Activated CD8-positive, alpha-beta T cell treated with anti-CD3 and anti-CD28 coated beads, Interleukin-2, amount 10 ng/mL, durations not matched to agents 7 days and 5 days (primary cell): Measurements from ENCODE around the gene PKD1. TPM values are rescaled to one million over a fixed set of nuclear protein-coding genes. Genes with fewer than 3 reads are reported as not detected.
"Not testable (repeated sequence)": the region's sequence is repeated elsewhere in the genome, so short reads cannot be mapped to it uniquely, and the experiment has no call there.

ENCODE experiments used
- ATAC-seq: fragments of 150-1000 bp; cut with Tn5 transposase; one replicate; pipeline ENCODE4 v1.10.0; 2021; ENCODE audit warnings: moderate library complexity
- CTCF ChIA-PET: fragments of 350-600 bp; sonication (Branson Sonifier 250); formaldehyde crosslinking; loops from one replicate; lab custom pipeline; 2021; ENCODE audit warnings: antibody characterized with exemption; lab: Charles Lee
- POLR2A ChIA-PET: fragments of 350-600 bp; sonication (Branson Sonifier 250); formaldehyde crosslinking; loops from one replicate; lab custom pipeline; 2021; ENCODE audit warnings: antibody characterized with exemption; lab: Charles Lee
- DNase-seq: peaks from one replicate; pipeline ENCODE4 v3.0.0-alpha.2; 2020
- H3K27ac Mint-ChIP-seq: one replicate; pipeline ENCODE4 v1.8.0; 2021; ENCODE audit warnings: mild to moderate bottlenecking, mixed read lengths
- H3K27me3 Mint-ChIP-seq: one replicate; pipeline ENCODE4 v1.8.0; 2021; ENCODE audit warnings: low read depth, mixed read lengths
- H3K36me3 Mint-ChIP-seq: one replicate; pipeline ENCODE4 v1.8.0; 2021; ENCODE audit warnings: low read depth, mixed read lengths
- H3K4me1 Mint-ChIP-seq: one replicate; pipeline ENCODE4 v1.8.0; 2021; ENCODE audit warnings: low read depth, mixed read lengths
- H3K4me3 Mint-ChIP-seq: one replicate; pipeline ENCODE4 v1.8.0; 2021; ENCODE audit warnings: mild to moderate bottlenecking, mixed read lengths
- H3K9me3 Mint-ChIP-seq: one replicate; pipeline ENCODE4 v1.8.0; 2022; ENCODE audit warnings: mixed read lengths; ENCODE audit not compliant: insufficient read depth
- total RNA-seq, 2 experiments: library from RNA; stranded (reverse); gene quantifications; one replicate each; pipeline ENCODE4 v1.2.3, GENCODE V29; 2021

Gene PKD1
- total RNA-seq: 10 to 100 TPM; 66.0 to 76.6 TPM

GRCh38 chr16:2135770-2136490, at the start of gene PKD1:
PKD1 (minus strand) TSS chr16:2135898; CDS start chr16:2135689, 209 bp downstream.
- DNase-seq (peak; percentile 98), ATAC-seq (peak; percentile 95)
- peaks cover 11% of the 10 kb centered on the region for H3K4me1 Mint-ChIP-seq
- not testable (repeated sequence) for H3K36me3 Mint-ChIP-seq, H3K27me3 Mint-ChIP-seq, H3K9me3 Mint-ChIP-seq
- POLR2A ChIA-PET: interaction anchor here (1.3 to 1.5 kb wide), 2 partner anchors 16 to 19 kb away, joined by 4 to 6 read pairs; partner anchors contain the start of gene TRAF7
- peak within 1 kb of the TSS; percentile 95 for H3K27ac Mint-ChIP-seq
- H3K4me3 Mint-ChIP-seq: peak within 1 kb of the TSS; percentile 91
- CTCF ChIA-PET: interaction anchor here (0.6 to 2.1 kb wide), 5 partner anchors 12 to 377 kb away, joined by 3 to 13 read pairs (median 8); partner anchors contain the start of gene TRAF7

- H3K27ac Mint-ChIP-seq: no peak overlapping the region
- CTCF ChIA-PET: no interaction called here
- H3K4me1 Mint-ChIP-seq: no peaks in the 10 kb centered on the region
- no peaks in the 10 kb centered on the region for H3K36me3 Mint-ChIP-seq
- no peak overlapping the region for H3K4me3 Mint-ChIP-seq
- no peaks in the 10 kb centered on the region for H3K27me3 Mint-ChIP-seq
- no peaks in the 10 kb centered on the region for H3K9me3 Mint-ChIP-seq
- DNase-seq (no peak), ATAC-seq (no peak)
- POLR2A ChIA-PET: no interaction called here
Measured at GRCh38 chr16:2184962-2185361, 49.3 kb upstream of the PKD1 start.

- Mint-ChIP-seq H3K27ac (no peak overlapping the region), H3K4me1 (no peaks in the 10 kb centered on the region), H3K27me3 (no peaks in the 10 kb centered on the region), H3K4me3 (no peak overlapping the region), H3K36me3 (no peaks in the 10 kb centered on the region), H3K9me3 (no peaks in the 10 kb centered on the region)
- DNase-seq: no peak
- ATAC-seq: no peak
- ChIA-PET POLR2A (interaction anchor here (0.5 kb wide), 1 partner anchor 573 kb away, joined by 3 read pairs; no protein-coding TSS in a partner anchor), CTCF (no interaction called here)
Measured at GRCh38 chr16:2184346-2184745, 48.6 kb upstream of the PKD1 start.

GRCh38 chr16:2183671-2184070, 48.0 kb upstream of the PKD1 start:
- H3K36me3 Mint-ChIP-seq: no peaks in the 10 kb centered on the region
- no peaks in the 10 kb centered on the region for H3K9me3 Mint-ChIP-seq
- ATAC-seq (no peak), DNase-seq (no peak)
- H3K27me3 Mint-ChIP-seq: no peaks in the 10 kb centered on the region
- H3K4me3 Mint-ChIP-seq: no peak overlapping the region
- POLR2A ChIA-PET: no interaction called here
- no peak overlapping the region for H3K27ac Mint-ChIP-seq
- CTCF ChIA-PET: no interaction called here
- no peaks in the 10 kb centered on the region for H3K4me1 Mint-ChIP-seq

DNA sequence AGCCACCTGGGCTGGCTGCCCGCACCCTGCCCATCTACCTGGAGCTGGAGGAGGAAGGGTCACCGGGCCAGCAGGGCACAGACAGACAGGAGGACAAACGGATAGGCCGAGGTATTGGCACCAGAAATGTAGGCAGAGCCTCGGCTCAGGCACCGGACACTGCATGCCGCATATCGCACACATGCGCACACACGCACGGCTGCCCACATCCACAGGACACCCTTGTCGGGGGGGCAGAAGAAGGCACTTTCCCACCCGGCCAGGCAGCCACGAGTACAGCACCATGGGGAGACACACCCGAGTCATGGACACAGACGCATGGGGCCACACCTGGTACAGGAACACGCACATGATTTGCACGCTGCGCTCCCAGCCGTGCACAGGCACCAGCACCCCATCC, 46.3 kb upstream of the PKD1 start:
- ChIA-PET CTCF (no interaction called here), POLR2A (no interaction called here)
- no peaks in the 10 kb centered on the region for H3K9me3 Mint-ChIP-seq
- no peaks in the 10 kb centered on the region for H3K4me1 Mint-ChIP-seq
- H3K4me3 Mint-ChIP-seq: no peak overlapping the region
- DNase-seq (no peak), ATAC-seq (no peak)
- no peaks in the 10 kb centered on the region for H3K27me3 Mint-ChIP-seq
- H3K36me3 Mint-ChIP-seq: peaks cover 4% of the 10 kb centered on the region
- no peak overlapping the region for H3K27ac Mint-ChIP-seq

DNA sequence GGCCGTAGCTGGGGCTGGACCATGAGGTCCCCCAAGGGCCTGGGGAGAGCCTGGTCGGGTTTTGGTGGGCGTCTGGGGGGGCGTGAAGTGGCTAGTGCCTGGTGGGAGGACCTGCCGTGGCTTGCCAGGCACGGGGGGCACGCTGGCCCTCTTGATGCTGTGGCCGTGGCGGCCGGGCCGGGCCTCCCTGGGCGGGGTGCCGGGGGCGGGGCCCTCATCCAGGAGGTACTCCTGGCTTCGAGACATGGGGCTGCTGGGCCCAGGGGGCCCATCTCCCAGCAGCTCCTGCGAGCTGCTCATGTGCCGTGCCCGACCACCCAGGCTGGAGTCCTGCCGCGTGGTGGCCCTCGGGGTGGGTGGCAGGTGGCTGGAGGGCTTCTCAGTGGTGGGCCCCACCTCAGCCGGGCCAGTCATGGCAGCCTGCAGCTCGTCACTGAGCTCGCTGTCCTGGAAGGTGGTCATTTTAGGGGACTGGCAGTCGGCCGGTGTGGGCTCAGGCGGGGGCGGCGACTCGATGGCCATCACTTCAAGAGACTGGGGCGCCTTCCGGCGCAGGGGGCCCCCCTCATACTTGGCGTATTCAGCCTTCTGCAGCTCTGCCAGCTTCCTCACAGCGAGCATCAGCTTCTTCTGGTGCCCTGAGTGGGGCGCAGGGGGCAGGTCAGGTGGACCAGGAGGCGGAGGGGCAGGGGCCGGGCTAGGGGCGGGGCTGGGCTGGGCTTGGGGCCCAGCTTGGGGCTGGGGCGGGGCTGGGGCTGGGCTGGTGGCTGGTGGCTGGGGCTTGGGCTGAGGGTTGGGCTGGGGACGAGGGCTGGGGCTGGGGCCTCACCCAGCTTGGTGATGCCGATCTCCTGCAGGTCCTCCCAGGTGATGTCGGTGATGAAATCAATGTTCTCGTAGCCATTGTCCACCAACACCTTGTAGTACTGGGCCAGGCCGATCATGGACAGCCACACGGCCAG, 45.5 kb upstream of the PKD1 start:
- Mint-ChIP-seq H3K27me3 (no peaks in the 10 kb centered on the region), H3K4me1 (no peaks in the 10 kb centered on the region), H3K4me3 (no peak overlapping the region), H3K27ac (no peak overlapping the region), H3K9me3 (no peaks in the 10 kb centered on the region), H3K36me3 (peaks cover 6% of the 10 kb centered on the region)
- no peak for DNase-seq
- no peak for ATAC-seq
- POLR2A ChIA-PET: interaction anchor here (0.8 kb wide), 1 partner anchor 25 kb away, joined by 3 read pairs; no protein-coding TSS in a partner anchor
- CTCF ChIA-PET: no interaction called here

DNA sequence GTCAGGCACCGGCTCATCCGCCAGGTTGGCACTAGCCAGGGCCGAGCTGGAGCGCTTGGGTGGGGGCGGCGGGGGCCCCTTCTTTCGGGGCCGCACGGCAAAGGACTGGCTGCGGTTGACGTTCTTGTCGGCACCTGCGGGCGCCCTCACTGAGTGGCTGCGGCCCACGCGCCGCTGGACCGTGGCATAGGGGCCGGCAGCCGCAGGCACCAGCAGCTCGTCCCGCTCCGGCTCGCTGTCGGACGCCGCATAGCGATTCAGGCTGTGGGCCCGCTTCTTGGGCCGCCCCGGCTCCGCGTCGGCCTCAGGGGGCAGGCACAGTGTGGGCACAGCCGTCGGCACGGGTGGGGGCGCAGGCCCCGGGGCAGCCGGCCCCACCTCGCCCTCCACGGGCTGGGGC, 44.8 kb upstream of the PKD1 start:
- no peak for DNase-seq
- Mint-ChIP-seq H3K9me3 (no peaks in the 10 kb centered on the region), H3K4me1 (no peaks in the 10 kb centered on the region), H3K27me3 (no peaks in the 10 kb centered on the region), H3K36me3 (peaks cover 10% of the 10 kb centered on the region), H3K4me3 (no peak overlapping the region), H3K27ac (no peak overlapping the region)
- ChIA-PET CTCF (no interaction called here), POLR2A (no interaction called here)
- ATAC-seq: no peak

DNA sequence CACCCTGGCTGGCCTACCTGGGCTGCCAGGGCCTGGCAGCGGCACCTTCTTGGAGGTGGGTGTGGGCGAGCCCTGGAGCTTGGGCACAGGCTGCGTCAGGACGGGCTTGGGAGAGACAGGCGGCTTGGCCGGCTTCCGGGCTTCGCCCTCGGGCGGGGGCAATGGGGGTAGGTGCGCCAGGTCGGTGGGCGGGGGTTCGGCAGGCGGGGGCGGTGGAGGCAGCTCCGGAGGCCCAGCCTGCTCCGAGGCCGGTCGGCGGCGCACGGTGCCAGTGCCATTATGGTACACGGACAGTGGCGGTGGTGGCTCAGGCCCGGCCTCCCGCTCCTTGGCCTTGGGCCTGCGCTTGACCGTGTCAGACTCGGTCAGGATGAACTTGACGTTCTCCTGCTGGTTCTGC, 43.9 kb upstream of the PKD1 start:
- POLR2A ChIA-PET: no interaction called here
- peaks cover 10% of the 10 kb centered on the region for H3K36me3 Mint-ChIP-seq

DNA sequence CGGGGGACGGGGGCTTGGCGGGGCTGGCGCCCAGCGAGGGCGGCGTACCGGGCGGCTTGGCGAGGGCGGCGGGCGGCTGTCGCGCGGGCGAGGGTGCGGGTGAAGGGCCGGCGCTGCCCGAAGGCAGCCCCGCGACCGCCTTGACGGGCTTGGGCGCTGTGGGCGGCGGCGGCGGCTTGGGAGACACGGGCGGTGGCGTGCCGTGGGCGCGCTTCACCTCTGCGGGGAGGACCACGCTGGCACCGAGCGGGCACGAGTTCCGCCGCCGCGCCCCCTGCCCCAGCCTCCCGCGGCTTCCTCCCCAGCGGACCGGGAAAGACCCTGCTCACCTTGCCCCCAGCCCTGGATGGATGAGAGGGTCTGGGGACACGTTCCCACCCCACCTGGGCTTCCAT, 43.4 kb upstream of the PKD1 start:
- CTCF ChIA-PET: no interaction called here
- DNase-seq: no peak
- Mint-ChIP-seq H3K27me3 (no peaks in the 10 kb centered on the region), H3K4me3 (no peak overlapping the region), H3K9me3 (no peaks in the 10 kb centered on the region), H3K36me3 (peaks cover 13% of the 10 kb centered on the region), H3K27ac (no peak overlapping the region), H3K4me1 (no peaks in the 10 kb centered on the region)
- ATAC-seq: no peak
- POLR2A ChIA-PET: no interaction called here

More for the DNA sequence above, 43.9 kb upstream of the PKD1 start:
- no peaks in the 10 kb centered on the region for H3K9me3 Mint-ChIP-seq
- H3K27ac Mint-ChIP-seq: no peak overlapping the region
- DNase-seq (no peak), ATAC-seq (no peak)
- no peaks in the 10 kb centered on the region for H3K27me3 Mint-ChIP-seq
- no peaks in the 10 kb centered on the region for H3K4me1 Mint-ChIP-seq
- CTCF ChIA-PET: no interaction called here
- no peak overlapping the region for H3K4me3 Mint-ChIP-seq

GRCh38 chr16:2178321-2179106, 42.8 kb upstream of the PKD1 start:
- ChIA-PET POLR2A (no interaction called here), CTCF (no interaction called here)
- Mint-ChIP-seq H3K4me3 (no peak overlapping the region), H3K9me3 (no peaks in the 10 kb centered on the region), H3K36me3 (peaks cover 17% of the 10 kb centered on the region), H3K27ac (no peak overlapping the region), H3K27me3 (no peaks in the 10 kb centered on the region), H3K4me1 (no peaks in the 10 kb centered on the region)
- ATAC-seq: peak; percentile 64
- peak; percentile 50 for DNase-seq

DNA sequence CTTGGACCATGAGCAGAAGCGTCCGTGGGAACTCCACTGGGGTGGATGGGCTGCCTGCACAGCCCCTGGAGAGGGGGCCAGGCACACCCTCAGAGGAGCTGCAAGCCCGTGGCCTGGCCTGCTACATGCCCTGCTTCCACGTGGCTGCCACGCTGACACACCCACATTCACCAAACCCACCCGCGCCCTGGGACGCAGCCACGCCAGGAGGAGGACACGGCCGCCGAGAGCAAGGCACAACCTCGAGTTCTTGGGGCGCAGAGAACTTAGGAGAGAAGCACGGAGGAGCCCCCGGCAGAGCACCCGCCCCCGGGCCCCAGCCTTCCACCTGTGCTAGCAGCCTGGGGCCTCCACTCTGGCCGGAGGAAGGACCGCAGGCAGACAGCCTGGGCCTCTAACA, 41.9 kb upstream of the PKD1 start:
- H3K4me3 Mint-ChIP-seq: no peak overlapping the region
- CTCF ChIA-PET: no interaction called here
- ATAC-seq: no peak
- POLR2A ChIA-PET: no interaction called here
- no peak for DNase-seq
- H3K27me3 Mint-ChIP-seq: no peaks in the 10 kb centered on the region
- no peaks in the 10 kb centered on the region for H3K9me3 Mint-ChIP-seq
- no peaks in the 10 kb centered on the region for H3K4me1 Mint-ChIP-seq
- H3K36me3 Mint-ChIP-seq: peaks cover 18% of the 10 kb centered on the region
- no peak overlapping the region for H3K27ac Mint-ChIP-seq
